Activated CD8-positive, alpha-beta memory T cell treated with anti-CD3 and anti-CD28 coated beads, Interleukin-2, amount 50 U/mL, for 24 hours (primary cell): ENCODE data around the gene BIRC5.
"Not testable (repeated sequence)": the region's sequence is repeated elsewhere in the genome, so short reads cannot be mapped to it uniquely, and the experiment has no call there.

Experiments
- DNase-seq: peaks from one replicate; pipeline ENCODE4 v3.0.0-alpha.2; 2020; ENCODE audit errors: extremely low read depth

Gene BIRC5

GRCh38 chr17:78225088-78225865 is 11.2 kb downstream of the BIRC5 start:
- no peak for DNase-seq

DNA sequence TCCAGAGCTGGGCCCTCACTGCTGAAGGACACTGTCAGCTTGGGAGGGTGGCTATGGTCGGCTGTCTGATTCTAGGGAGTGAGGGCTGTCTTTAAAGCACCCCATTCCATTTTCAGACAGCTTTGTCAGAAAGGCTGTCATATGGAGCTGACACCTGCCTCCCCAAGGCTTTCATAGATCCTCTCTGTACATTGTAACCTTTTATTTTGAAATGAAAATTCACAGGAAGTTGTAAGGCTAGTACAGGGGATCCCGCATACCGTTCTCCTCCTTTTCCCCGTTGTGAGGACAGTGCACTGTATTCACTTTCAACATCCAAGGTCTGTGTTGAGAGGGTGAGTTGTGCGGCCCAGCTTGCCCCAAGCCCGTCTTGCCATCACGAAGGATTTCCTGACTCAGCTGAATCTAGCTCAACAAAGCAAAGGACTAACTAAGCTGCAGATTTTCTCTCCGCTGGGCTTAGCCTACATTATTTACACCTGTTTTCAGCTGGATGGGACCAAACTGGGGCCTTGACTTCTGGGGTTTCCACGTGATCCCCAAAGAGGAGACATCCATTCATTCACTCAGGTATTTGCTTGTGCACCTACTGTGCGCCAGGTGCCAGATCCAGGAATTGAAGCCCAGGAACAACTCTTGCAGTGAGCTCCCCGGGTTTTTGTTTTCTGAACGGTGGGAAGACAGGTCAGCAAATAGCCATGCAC is 12.2 kb downstream of the BIRC5 start:
- no peak for DNase-seq

DNA sequence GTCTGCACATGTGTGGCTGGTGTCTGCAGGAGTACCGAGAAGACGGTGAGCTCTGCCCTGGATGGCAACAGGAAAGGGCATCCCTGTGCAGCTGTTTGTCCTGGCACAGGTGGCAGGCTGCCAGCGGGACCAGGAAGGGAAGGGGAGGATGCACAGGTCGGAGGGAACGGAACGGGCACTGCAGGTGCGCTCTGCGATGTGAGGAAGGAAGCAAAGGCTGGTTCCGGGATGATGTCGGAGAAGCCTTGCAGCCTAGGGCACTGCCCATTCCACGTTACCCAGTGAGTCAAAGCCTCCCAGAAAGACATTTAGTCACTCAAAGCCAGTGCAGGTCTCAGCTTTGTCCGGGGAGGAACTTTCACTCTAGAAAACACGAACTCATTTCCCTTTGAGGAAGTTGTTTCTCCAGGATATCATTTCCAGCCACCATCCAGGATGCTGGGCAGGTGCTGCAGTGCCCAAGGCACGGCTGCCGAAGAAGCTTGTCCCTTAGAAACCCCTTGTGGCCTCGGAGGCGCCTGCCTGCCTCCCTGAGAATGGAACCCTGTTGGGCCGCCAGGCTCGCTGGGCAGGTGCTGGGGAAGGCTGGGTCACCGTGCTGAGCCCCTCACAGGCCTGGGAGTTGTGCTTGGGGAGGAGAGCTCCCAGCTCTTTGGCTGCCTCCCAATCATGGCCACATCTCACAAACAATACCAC is 12.9 kb downstream of the BIRC5 start:
- DNase-seq: no peak

DNA sequence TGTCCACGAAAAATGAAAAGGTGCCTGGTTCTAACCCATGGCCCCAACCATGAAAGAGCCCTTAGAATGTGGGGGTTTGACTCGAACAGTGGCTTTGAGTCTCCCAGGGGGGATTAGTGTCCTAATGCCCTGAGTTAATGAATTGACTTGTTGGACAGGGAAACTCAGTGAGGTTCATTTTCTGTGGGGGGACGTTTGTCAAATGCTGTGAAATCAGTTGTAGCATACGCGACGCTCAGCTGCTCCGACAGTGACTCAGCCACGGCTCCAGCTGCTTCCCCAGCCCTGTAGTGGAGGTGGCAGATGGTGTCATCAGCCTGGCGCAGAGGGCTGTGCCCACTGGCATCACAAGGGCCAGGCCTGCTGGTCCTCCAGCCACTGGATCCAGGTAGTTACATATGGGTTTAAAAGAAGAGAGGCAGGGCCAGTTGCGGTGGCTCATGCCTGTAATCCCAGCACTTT is 13.4 kb downstream of the BIRC5 start:
- DNase-seq: no peak

DNA sequence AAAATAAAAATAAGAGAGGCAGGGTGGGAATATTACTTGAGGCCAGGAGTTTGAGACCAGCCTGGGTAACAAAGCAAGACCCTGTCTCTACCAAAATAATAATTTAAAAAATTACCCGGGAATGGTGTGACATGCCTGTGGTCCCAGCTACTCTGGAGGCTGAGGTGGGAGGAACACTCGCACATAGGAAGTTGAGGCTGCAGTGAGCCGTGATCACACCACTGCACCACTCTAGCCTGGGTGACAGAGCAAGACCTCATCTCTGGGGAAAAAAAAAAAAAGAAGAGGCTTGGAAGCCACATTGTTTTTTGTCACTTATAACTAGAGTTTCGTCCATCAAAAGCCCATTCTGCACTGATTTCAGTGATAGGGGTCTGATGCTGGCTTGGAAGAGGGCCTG is 14.1 kb downstream of the BIRC5 start:
- DNase-seq: no peak

- no peak for DNase-seq
Observed at GRCh38 chr17:78230252-78230962, 16.4 kb downstream of the BIRC5 start.

GRCh38 chr17:78230996-78231935 is 17.2 kb downstream of the BIRC5 start, which contains the start of gene TMEM235:
Gene TMEM235, plus strand, starts transcription at chr17:78231631. Its CDS starts 393 bp downstream, at chr17:78232024.
- no peak for DNase-seq

- no peak for DNase-seq
Observed at GRCh38 chr17:78231991-78232858, 18.2 kb downstream of the BIRC5 start.

GRCh38 chr17:78232859-78233173 is 18.8 kb downstream of the BIRC5 start:
- DNase-seq: no peak

- DNase-seq: no peak
Observed at GRCh38 chr17:78233678-78234077, 19.6 kb downstream of the BIRC5 start.

GRCh38 chr17:78234261-78234865 is 20.3 kb downstream of the BIRC5 start:
- DNase-seq: no peak

- not testable (repeated sequence) for DNase-seq
Observed at GRCh38 chr17:78235022-78235421, 21.0 kb downstream of the BIRC5 start.

- DNase-seq: no peak
Observed at GRCh38 chr17:78235885-78236284, 21.8 kb downstream of the BIRC5 start.

DNA sequence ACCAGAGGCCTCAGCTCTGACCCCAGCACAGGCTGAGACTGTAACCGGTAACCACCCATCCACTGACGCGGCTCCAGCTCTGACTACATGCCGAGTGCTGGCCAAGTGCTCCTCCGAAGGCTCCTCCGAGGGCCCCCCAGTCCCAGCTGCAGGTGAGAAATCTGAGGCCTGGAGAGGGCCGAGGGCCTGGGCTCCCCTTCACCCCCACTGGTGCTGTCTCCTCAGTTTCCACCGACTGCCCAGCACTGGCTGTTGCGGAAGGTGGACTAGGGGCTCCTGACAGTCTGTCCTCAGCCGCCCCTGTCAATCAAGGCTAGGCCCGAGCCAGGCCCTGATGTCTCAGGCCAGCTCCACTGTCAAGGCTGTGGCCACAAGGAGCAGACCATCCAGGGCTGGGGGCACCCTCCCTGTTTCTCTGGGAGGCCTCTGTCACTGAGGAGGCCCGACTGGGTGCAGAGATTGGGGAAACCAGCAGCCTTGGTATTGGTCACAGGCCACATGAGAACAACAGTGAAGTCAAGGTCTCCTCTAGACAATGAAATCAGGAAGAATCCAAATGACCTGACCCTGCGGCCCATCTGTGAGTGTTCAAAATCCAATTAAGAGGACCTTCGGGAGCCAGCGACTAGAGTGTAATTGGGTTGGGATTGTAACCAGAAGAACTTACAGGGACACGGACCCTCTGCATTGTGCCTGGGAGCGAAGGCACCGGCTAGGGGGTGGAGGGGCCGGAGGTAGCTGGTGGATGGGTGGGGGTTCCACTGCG is 22.5 kb downstream of the BIRC5 start:
- DNase-seq: no peak

GRCh38 chr17:78237401-78238012 is 23.5 kb downstream of the BIRC5 start:
- no peak for DNase-seq

GRCh38 chr17:78238823-78239488 is 24.9 kb downstream of the BIRC5 start:
- no peak for DNase-seq

GRCh38 chr17:78239489-78239931 is 25.5 kb downstream of the BIRC5 start:
- no peak for DNase-seq
